ENCODE data around the gene TRPM1.

GRCh38 chr15:30954674-30955073 lies 146.9 kb downstream of the TRPM1 start:
- TF ChIP-seq CTCF (IDR thresholded peaks at IDR 0.05; ENCODE audit: insufficient read depth, low read depth, low read length) (no peak), EZH2 (IDR thresholded peaks at IDR 0.05; ENCODE audit: insufficient read depth, low read length) (no peak)

Measured in astrocyte (in vitro differentiated cells and primary cell).